ENCODE results near the gene KCTD17.

KCTD17 gene

GRCh38 chr22:37080838-37081237 is 29.3 kb downstream of the KCTD17 start:
- no peak for DNase-seq

GRCh38 chr22:37082251-37082873 is 30.8 kb downstream of the KCTD17 start:
- no peak for DNase-seq

- no peak for DNase-seq
Measured at GRCh38 chr22:37083914-37084313, 32.4 kb downstream of the KCTD17 start.

- no peak for DNase-seq
Measured at GRCh38 chr22:37084385-37084784, 32.8 kb downstream of the KCTD17 start.

GRCh38 chr22:37086184-37086583 is 34.6 kb downstream of the KCTD17 start:
- no peak for DNase-seq

- DNase-seq: no peak
Measured at GRCh38 chr22:37088108-37088605, 36.6 kb downstream of the KCTD17 start.

- no peak for DNase-seq
Measured at GRCh38 chr22:37088750-37089408, 37.3 kb downstream of the KCTD17 start.

- DNase-seq: no peak
Measured at GRCh38 chr22:37089434-37089833, 37.9 kb downstream of the KCTD17 start.

- no peak for DNase-seq
Measured at GRCh38 chr22:37090920-37091695, 39.6 kb downstream of the KCTD17 start.

- DNase-seq: no peak
Measured at GRCh38 chr22:37091994-37092393, 40.5 kb downstream of the KCTD17 start.

- DNase-seq: no peak
Measured at GRCh38 chr22:37092997-37093396, 41.5 kb downstream of the KCTD17 start.

GRCh38 chr22:37094239-37094638 is 42.7 kb downstream of the KCTD17 start:
- DNase-seq: no peak

GRCh38 chr22:37095113-37095512 is 43.6 kb downstream of the KCTD17 start:
- no peak for DNase-seq

- no peak for DNase-seq
Measured at GRCh38 chr22:37097346-37097745, 45.8 kb downstream of the KCTD17 start.

- no peak for DNase-seq
Measured at GRCh38 chr22:37098976-37099591, 47.5 kb downstream of the KCTD17 start.

- DNase-seq: no peak
Measured at GRCh38 chr22:37100589-37101127, 49.1 kb downstream of the KCTD17 start.

- no peak for DNase-seq
Measured at GRCh38 chr22:37101311-37102066, 49.9 kb downstream of the KCTD17 start.

- no peak for DNase-seq
Measured at GRCh38 chr22:37103151-37103550, 51.6 kb downstream of the KCTD17 start.

GRCh38 chr22:37103656-37104452 is 52.3 kb downstream of the KCTD17 start:
- no peak for DNase-seq

- no peak for DNase-seq
Measured at GRCh38 chr22:37105154-37105553, 53.6 kb downstream of the KCTD17 start.

- no peak for DNase-seq
Measured at GRCh38 chr22:37105990-37106389, 54.4 kb downstream of the KCTD17 start.

Data from activated effector memory CD4-positive, alpha-beta T cell treated with Interleukin-2 at 50 U/mL for 16 hours (primary cell).